SU-DHL-6 (cell line): ENCODE measurements around the gene TESK2.
"Not testable (repeated sequence)": the region's sequence is repeated elsewhere in the genome, so short reads cannot be mapped to it uniquely, and the experiment has no call there.

Source experiments
- H2AFZ ChIP-seq: fragments of 200-600 bp; sonication (generic); 2 replicates; pipeline ENCODE4 v1.6.1; 2014; ENCODE audit warnings: low read depth, mild to moderate bottlenecking, moderate library complexity, mixed read lengths, antibody characterized with exemption, low read length; ENCODE audit not compliant: severe bottlenecking
- H3F3A ChIP-seq: fragments of 200-600 bp; shearing (Covaris generic); 2 replicates; pipeline ENCODE4 v1.6.0; 2016; ENCODE audit warnings: antibody characterized with exemption, mild to moderate bottlenecking; ENCODE audit not compliant: insufficient read depth
- H3K27ac ChIP-seq: fragments of 200-600 bp; sonication (generic); 2 replicates; pipeline ENCODE4 v1.5.1; 2016; ENCODE audit warnings: low read depth, mild to moderate bottlenecking, low read length, moderate library complexity, mixed read lengths
- H3K27me3 ChIP-seq: fragments of 200-600 bp; sonication (generic), shearing (Covaris generic); 2 replicates; pipeline ENCODE4 v1.6.0; 2014; ENCODE audit warnings: mild to moderate bottlenecking, low read length
- H3K36me3 ChIP-seq: fragments of 200-600 bp; sonication (generic); 2 replicates; pipeline ENCODE4 v1.6.1; 2014; ENCODE audit warnings: mild to moderate bottlenecking, low read length, mixed read lengths
- H3K4me2 ChIP-seq: fragments of 300-600, 200-600 bp; shearing (Covaris generic), sonication (generic); 2 replicates; pipeline ENCODE4 v1.6.0; 2014; ENCODE audit warnings: low read length, low read depth, mild to moderate bottlenecking; ENCODE audit not compliant: poor library complexity, severe bottlenecking
- H3K4me3 ChIP-seq: fragments of 200-600 bp; sonication (generic); 2 replicates; pipeline ENCODE4 v1.5.1; 2014; ENCODE audit warnings: antibody characterized with exemption, low read length, mild to moderate bottlenecking, mixed read lengths; ENCODE audit not compliant: insufficient read depth, poor library complexity, severe bottlenecking
- H3K79me2 ChIP-seq: fragments of 200-600 bp; sonication (generic); 2 replicates; pipeline ENCODE4 v1.6.1; 2014; ENCODE audit warnings: mild to moderate bottlenecking, low read length, moderate library complexity; ENCODE audit not compliant: insufficient read depth
- H3K9ac ChIP-seq: fragments of 200-600 bp; sonication (generic); 2 replicates; pipeline ENCODE4 v1.7.0; 2014; ENCODE audit warnings: mild to moderate bottlenecking, low read length
- H3K9me2 ChIP-seq: fragments of 200-600 bp; sonication (generic); replicated peaks from 2 replicates; pipeline ENCODE4 v1.6.1; 2014; ENCODE audit warnings: low read length; ENCODE audit not compliant: insufficient read depth
- H3K9me3 ChIP-seq: fragments of 200-600 bp; sonication (generic); 2 replicates; pipeline ENCODE4 v1.6.1; 2014; ENCODE audit warnings: low read length, mixed read lengths; ENCODE audit not compliant: insufficient read depth
- H4K20me1 ChIP-seq: fragments of 200-600 bp; sonication (generic); 2 replicates; pipeline ENCODE4 v1.6.1; 2014; ENCODE audit warnings: low read depth, mild to moderate bottlenecking, antibody characterized with exemption, low read length, moderate library complexity, mixed read lengths
- EZH2phosphoT487 ChIP-seq: fragments of 200-600 bp; sonication (generic), shearing (Covaris generic); conservative IDR thresholded peaks from 2 replicates; pipeline ENCODE4 v1.6.1; 2018; ENCODE audit warnings: mild to moderate bottlenecking, antibody characterized with exemption, low read length, moderate library complexity, mixed read lengths
- TF ChIP-seq, protein P1 (sequence below): fragments of 200-600 bp; sonication (generic); IDR thresholded peaks from one replicate; pipeline ENCODE4 v1.5.1; 2017; ENCODE audit warnings: antibody characterized with exemption, mild to moderate bottlenecking, low read length, moderate library complexity; ENCODE audit not compliant: insufficient read depth, poor library complexity, severe bottlenecking

TESK2 gene

GRCh38 chr1:45478121-45478814, 12.7 kb downstream of the TESK2 start:
- H3K27me3 ChIP-seq = no peaks in the 10 kb centered on the region
- no peak overlapping the region for H3K9ac ChIP-seq
- H3K36me3 ChIP-seq = no peaks in the 10 kb centered on the region
- H3K4me2 ChIP-seq = no peak overlapping the region
- no peaks in the 10 kb centered on the region for H3K9me2 ChIP-seq
- no peak overlapping the region for H3K27ac ChIP-seq
- H3K79me2 ChIP-seq = no peaks in the 10 kb centered on the region
- no peaks in the 10 kb centered on the region for H4K20me1 ChIP-seq
- no peak overlapping the region for H2AFZ ChIP-seq
- H3K9me3 ChIP-seq = no peaks in the 10 kb centered on the region
- H3K4me3 ChIP-seq = no peak overlapping the region
- peaks cover 2% of the 10 kb centered on the region; the same call in 1 of the 2 replicates for H3F3A ChIP-seq
- TF ChIP-seq, protein P1, sequence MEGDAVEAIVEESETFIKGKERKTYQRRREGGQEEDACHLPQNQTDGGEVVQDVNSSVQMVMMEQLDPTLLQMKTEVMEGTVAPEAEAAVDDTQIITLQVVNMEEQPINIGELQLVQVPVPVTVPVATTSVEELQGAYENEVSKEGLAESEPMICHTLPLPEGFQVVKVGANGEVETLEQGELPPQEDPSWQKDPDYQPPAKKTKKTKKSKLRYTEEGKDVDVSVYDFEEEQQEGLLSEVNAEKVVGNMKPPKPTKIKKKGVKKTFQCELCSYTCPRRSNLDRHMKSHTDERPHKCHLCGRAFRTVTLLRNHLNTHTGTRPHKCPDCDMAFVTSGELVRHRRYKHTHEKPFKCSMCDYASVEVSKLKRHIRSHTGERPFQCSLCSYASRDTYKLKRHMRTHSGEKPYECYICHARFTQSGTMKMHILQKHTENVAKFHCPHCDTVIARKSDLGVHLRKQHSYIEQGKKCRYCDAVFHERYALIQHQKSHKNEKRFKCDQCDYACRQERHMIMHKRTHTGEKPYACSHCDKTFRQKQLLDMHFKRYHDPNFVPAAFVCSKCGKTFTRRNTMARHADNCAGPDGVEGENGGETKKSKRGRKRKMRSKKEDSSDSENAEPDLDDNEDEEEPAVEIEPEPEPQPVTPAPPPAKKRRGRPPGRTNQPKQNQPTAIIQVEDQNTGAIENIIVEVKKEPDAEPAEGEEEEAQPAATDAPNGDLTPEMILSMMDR = no peak
- TF ChIP-seq EZH2phosphoT487 = no peak

- TF ChIP-seq, protein P1 = no peak
- TF ChIP-seq EZH2phosphoT487 = no peak
Measured at GRCh38 chr1:45477646-45478045, 13.3 kb downstream of the TESK2 start.

DNA sequence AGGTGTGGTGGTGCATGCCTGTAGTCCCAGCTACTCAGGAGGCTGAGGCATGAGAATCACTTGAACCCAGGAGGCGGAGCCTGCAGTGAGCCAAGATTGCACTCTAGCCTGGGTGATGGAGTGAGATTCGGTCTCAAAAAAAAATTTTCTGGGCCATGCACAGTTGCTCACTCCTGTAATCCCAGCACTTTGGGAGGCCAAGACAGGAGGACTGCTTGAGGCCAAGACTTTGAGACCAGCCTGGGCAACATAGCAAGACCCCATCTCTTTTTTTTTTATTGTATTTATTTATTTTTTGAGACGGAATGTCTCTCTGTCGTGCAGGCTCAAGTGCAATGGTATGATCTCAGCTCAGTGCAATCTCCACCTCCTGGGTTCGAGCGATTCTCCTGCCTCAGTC, 16.8 kb downstream of the TESK2 start:
- not testable (repeated sequence) for H3K79me2 ChIP-seq, H3K4me3 ChIP-seq, H3K27me3 ChIP-seq, H3K27ac ChIP-seq, H3K9me3 ChIP-seq, H3K9me2 ChIP-seq, H4K20me1 ChIP-seq, H3K9ac ChIP-seq, H3K36me3 ChIP-seq, H3K4me2 ChIP-seq, H2AFZ ChIP-seq, H3F3A ChIP-seq

More at GRCh38 chr1:45477646-45478045, 13.3 kb downstream of the TESK2 start:
- Histone ChIP-seq H3F3A (peaks cover 2% of the 10 kb centered on the region; the same call in 1 of the 2 replicates), H3K9me2 (no peaks in the 10 kb centered on the region), H3K9ac (no peak overlapping the region), H3K27ac (no peak overlapping the region), H3K4me3 (no peak overlapping the region), H3K79me2 (no peaks in the 10 kb centered on the region), H2AFZ (no peak overlapping the region), H3K9me3 (no peaks in the 10 kb centered on the region), H4K20me1 (no peaks in the 10 kb centered on the region), H3K4me2 (no peak overlapping the region), H3K36me3 (no peaks in the 10 kb centered on the region), H3K27me3 (no peaks in the 10 kb centered on the region)

GRCh38 chr1:45473302-45473701, 17.7 kb downstream of the TESK2 start:
- TF ChIP-seq EZH2phosphoT487 = no peak
- TF ChIP-seq, protein P1 = no peak
- Histone ChIP-seq H3K4me2 (no peak overlapping the region), H3F3A (peaks cover 2% of the 10 kb centered on the region; the same call in 1 of the 2 replicates)

More at GRCh38 chr1:45473302-45473701, 17.7 kb downstream of the TESK2 start:
- Histone ChIP-seq H3K36me3 (no peaks in the 10 kb centered on the region), H3K9me3 (no peaks in the 10 kb centered on the region), H3K27ac (no peak overlapping the region), H3K9me2 (no peaks in the 10 kb centered on the region), H2AFZ (no peak overlapping the region), H3K4me3 (no peak overlapping the region), H3K27me3 (no peaks in the 10 kb centered on the region), H3K79me2 (no peaks in the 10 kb centered on the region; the same call in 1 of the 2 replicates), H4K20me1 (no peaks in the 10 kb centered on the region), H3K9ac (no peak overlapping the region)
